Stimulated activated CD8-positive, alpha-beta memory T cell treated with anti-CD3 and anti-CD28 coated beads, Interleukin-7, amount 100 ng/mL, for 1 hour (primary cell): ENCODE measurements around the gene TMED6.
A peak's percentile ranks its signal among the peaks of the same experiment; 100 is the strongest.

Experiments used
- DNase-seq, 2 donors: peaks; one replicate each; pipeline ENCODE4 v3.0.0-alpha.2; 2020; ENCODE audit warnings: low read depth in 2 of 2

Gene TMED6

GRCh38 chr16:69324013-69324531 is 27.5 kb downstream of the TMED6 start:
- no peak for DNase-seq

GRCh38 chr16:69323415-69323814 is 28.2 kb downstream of the TMED6 start:
- DNase-seq = no peak

GRCh38 chr16:69322343-69322742 is 29.2 kb downstream of the TMED6 start:
- DNase-seq = no peak

- DNase-seq = no peak
These were observed 30.5 kb downstream of the TMED6 start for GRCh38 chr16:69321080-69321479.

GRCh38 chr16:69320740-69321073 is 30.9 kb downstream of the TMED6 start:
- DNase-seq = no peak

- no peak for DNase-seq
These were observed 31.5 kb downstream of the TMED6 start for GRCh38 chr16:69319826-69320739.

GRCh38 chr16:69319381-69319780 is 32.2 kb downstream of the TMED6 start:
- DNase-seq = no peak

- no peak for DNase-seq
These were observed 32.7 kb downstream of the TMED6 start for GRCh38 chr16:69318911-69319289.

- DNase-seq = no peak
These were observed 33.2 kb downstream of the TMED6 start for GRCh38 chr16:69318177-69318910.

GRCh38 chr16:69316595-69317034 is 35.0 kb downstream of the TMED6 start:
- no peak for DNase-seq

GRCh38 chr16:69315486-69316311 is 35.9 kb downstream of the TMED6 start:
- no peak for DNase-seq

GRCh38 chr16:69314534-69314933 is 37.1 kb downstream of the TMED6 start:
- no peak for DNase-seq

GRCh38 chr16:69313469-69313868 is 38.1 kb downstream of the TMED6 start:
- no peak for DNase-seq

- no peak for DNase-seq
These were observed 39.8 kb downstream of the TMED6 start for GRCh38 chr16:69311533-69312387.

- peak; percentile 93 to 97 for DNase-seq
These were observed 40.7 kb downstream of the TMED6 start, which contains the start of gene VPS4A for GRCh38 chr16:69310653-69311532. Gene VPS4A, plus strand, starts transcription at chr16:69311350. Its CDS starts 162 bp downstream, at chr16:69311512.

GRCh38 chr16:69309316-69309715 is 42.3 kb downstream of the TMED6 start:
- DNase-seq = no peak

GRCh38 chr16:69307856-69308255 is 43.7 kb downstream of the TMED6 start:
- no peak for DNase-seq

GRCh38 chr16:69307091-69307490 is 44.5 kb downstream of the TMED6 start:
- DNase-seq = no peak

- DNase-seq = no peak
These were observed 45.6 kb downstream of the TMED6 start for GRCh38 chr16:69306031-69306430.

GRCh38 chr16:69302301-69302700 is 49.3 kb downstream of the TMED6 start:
- no peak for DNase-seq
